22Rv1 (cell line): Measurements from ENCODE around the gene FNIP1.

Experiments
- ZFX ChIP-seq: fragments of 450-650 bp; IDR thresholded peaks from 2 replicates; pipeline ENCODE4 v1.6.1; 2017; ENCODE audit warnings: antibody characterized with exemption, borderline replicate concordance
- TF ChIP-seq, protein P1 (sequence below): fragments of 450-650 bp; IDR thresholded peaks from 2 replicates; pipeline ENCODE4 v1.5.1; 2017; ENCODE audit warnings: mild to moderate bottlenecking

DNA sequence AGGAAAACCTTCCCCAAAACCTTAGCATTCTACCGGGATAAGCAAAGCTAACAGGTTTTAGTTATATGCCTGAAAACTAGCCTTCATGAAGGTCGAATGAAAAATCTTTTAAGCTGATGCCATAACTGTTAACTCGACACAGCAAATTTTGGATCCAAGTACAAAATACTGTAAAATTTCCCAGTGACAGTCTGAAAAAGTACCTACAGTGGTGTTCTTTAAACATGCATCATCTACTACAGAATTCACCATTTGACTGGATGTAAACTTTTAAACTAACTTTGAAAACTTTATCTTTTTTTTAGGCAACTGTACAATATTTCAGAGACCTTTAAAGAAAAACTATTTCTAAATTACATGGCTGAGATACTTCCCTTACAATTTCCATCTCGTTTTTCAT, 162.6 kb downstream of the FNIP1 start:
- TF ChIP-seq, protein P1, sequence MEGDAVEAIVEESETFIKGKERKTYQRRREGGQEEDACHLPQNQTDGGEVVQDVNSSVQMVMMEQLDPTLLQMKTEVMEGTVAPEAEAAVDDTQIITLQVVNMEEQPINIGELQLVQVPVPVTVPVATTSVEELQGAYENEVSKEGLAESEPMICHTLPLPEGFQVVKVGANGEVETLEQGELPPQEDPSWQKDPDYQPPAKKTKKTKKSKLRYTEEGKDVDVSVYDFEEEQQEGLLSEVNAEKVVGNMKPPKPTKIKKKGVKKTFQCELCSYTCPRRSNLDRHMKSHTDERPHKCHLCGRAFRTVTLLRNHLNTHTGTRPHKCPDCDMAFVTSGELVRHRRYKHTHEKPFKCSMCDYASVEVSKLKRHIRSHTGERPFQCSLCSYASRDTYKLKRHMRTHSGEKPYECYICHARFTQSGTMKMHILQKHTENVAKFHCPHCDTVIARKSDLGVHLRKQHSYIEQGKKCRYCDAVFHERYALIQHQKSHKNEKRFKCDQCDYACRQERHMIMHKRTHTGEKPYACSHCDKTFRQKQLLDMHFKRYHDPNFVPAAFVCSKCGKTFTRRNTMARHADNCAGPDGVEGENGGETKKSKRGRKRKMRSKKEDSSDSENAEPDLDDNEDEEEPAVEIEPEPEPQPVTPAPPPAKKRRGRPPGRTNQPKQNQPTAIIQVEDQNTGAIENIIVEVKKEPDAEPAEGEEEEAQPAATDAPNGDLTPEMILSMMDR = no peak
- TF ChIP-seq ZFX = no peak
